Measurements from ENCODE around the gene BRD3. TPM values are rescaled to one million over a fixed set of nuclear protein-coding genes. Genes with fewer than 3 reads are reported as not detected.
"Not testable (repeated sequence)": the region's sequence is repeated elsewhere in the genome, so short reads cannot be mapped to it uniquely, and the experiment has no call there.

BRD3 gene
- total RNA-seq (10 to 100 TPM; 40.8 to 48.5 TPM), polyA plus RNA-seq (10 to 100 TPM; 16.0 to 20.2 TPM)

- Histone ChIP-seq H3K36me3 (ENCODE audit: insufficient read depth, low read length) (no peaks in the 10 kb centered on the region), H3K27me3 (ENCODE audit: insufficient read depth, low read length) (peaks cover 4% of the 10 kb centered on the region), H3K9me3 (ENCODE audit: control insufficient read depth in 1 of 2, low read length in 2 of 2) (no peaks in the 10 kb centered on the region), H3K4me1 (ENCODE audit: insufficient read depth, low read length) (peaks cover 34% of the 10 kb centered on the region), H3K4me3 (ENCODE audit: low read length in 2 of 2) (peak within 1 kb of the TSS; percentile 65 to 74), H3K27ac (ENCODE audit: low read depth, low read length) (peak within 1 kb of the TSS; percentile 78)
- H3K4me3 Mint-ChIP-seq = peak within 1 kb of the TSS; percentile 89 to 98 (median 91)
- H3K36me3 Mint-ChIP-seq = peaks cover 0 to 13% of the 10 kb centered on the region in 2 donors
- peak within 1 kb of the TSS; percentile 89 to 97 (median 94) for H3K27ac Mint-ChIP-seq
- peaks cover 18 to 46% (median 23%) of the 10 kb centered on the region in 4 donors for H3K4me1 Mint-ChIP-seq
- peaks cover 11 to 14% of the 10 kb centered on the region in 2 donors for H3K27me3 Mint-ChIP-seq
- ChIA-PET CTCF (ENCODE audit: partially characterized antibody) (no interaction called here), POLR2A (ENCODE audit: partially characterized antibody) (interaction anchor here (0.6 to 2.9 kb wide), 7 partner anchors 43 to 388 kb away, joined by 3 to 21 read pairs (median 4); partner anchors contain the start of genes BRD3OS, RNU6ATAC and WDR5)
- intact Hi-C loops (cut with micrococcal nuclease) = loop anchor here (1.0 to 10.0 kb wide), 7 partner anchors 31 to 374 kb away; partner anchors contain the start of genes BRD3OS, RXRA and VAV2
- H3K9me3 Mint-ChIP-seq = no peaks in the 10 kb centered on the region
- DNase-seq = peak; percentile 82 to 89 (median 85)
Measured at GRCh38 chr9:134067904-134068743, at the start of gene BRD3. Gene BRD3 (minus strand): TSS chr9:134068026. CDS start chr9:134053477, 14,549 bp downstream.

DNA sequence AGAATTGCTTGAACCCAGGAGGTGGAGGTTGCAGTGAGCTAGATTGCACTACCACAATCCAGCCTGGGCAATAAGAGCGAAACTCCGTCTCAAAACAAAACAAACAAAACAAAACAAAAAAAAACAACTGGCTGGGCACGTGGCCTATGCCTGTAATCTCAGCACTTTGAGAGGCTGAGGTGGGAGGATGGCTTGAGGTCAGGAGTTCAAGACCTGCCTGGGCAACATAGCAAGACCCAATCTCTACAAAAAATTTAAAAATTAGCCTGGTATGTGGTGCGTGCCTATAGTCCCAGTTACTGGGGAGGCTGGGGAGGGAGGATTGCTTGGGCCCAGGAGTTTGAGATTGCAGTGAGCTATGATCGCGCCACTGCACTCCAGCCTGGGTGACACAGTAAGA, 44.7 kb upstream of the BRD3 start:
- no peaks in the 10 kb centered on the region for H3K9me3 ChIP-seq (ENCODE audit: control insufficient read depth in 1 of 2, low read length in 2 of 2)
- Mint-ChIP-seq H3K4me3 (no peak overlapping the region), H3K27me3 (no peaks in the 10 kb centered on the region), H3K36me3 (no peaks in the 10 kb centered on the region), H3K27ac (no peak overlapping the region), H3K9me3 (no peaks in the 10 kb centered on the region), H3K4me1 (no peaks in the 10 kb centered on the region)
- H3K27ac ChIP-seq (ENCODE audit: low read depth, low read length) = no peak overlapping the region
- no peaks in the 10 kb centered on the region for H3K36me3 ChIP-seq (ENCODE audit: insufficient read depth, low read length)
- DNase-seq = no peak
- CTCF ChIA-PET (ENCODE audit: partially characterized antibody) = no interaction called here
- H3K4me1 ChIP-seq (ENCODE audit: insufficient read depth, low read length) = no peaks in the 10 kb centered on the region
- intact Hi-C loops (cut with micrococcal nuclease) = no loop called here
- POLR2A ChIA-PET (ENCODE audit: partially characterized antibody) = no interaction called here
- H3K27me3 ChIP-seq (ENCODE audit: insufficient read depth, low read length) = no peaks in the 10 kb centered on the region
- H3K4me3 ChIP-seq (ENCODE audit: low read length in 2 of 2) = no peak overlapping the region

- no peaks in the 10 kb centered on the region for H3K36me3 ChIP-seq (ENCODE audit: insufficient read depth, low read length)
- ChIA-PET POLR2A (ENCODE audit: partially characterized antibody) (no interaction called here), CTCF (ENCODE audit: partially characterized antibody) (no interaction called here)
- no peaks in the 10 kb centered on the region for H3K4me1 ChIP-seq (ENCODE audit: insufficient read depth, low read length)
- Mint-ChIP-seq H3K9me3 (no peaks in the 10 kb centered on the region), H3K4me1 (no peaks in the 10 kb centered on the region), H3K27me3 (no peaks in the 10 kb centered on the region), H3K27ac (no peak overlapping the region), H3K36me3 (no peaks in the 10 kb centered on the region), H3K4me3 (no peak overlapping the region)
- DNase-seq = no peak
- no peak overlapping the region for H3K27ac ChIP-seq (ENCODE audit: low read depth, low read length)
- no peak overlapping the region for H3K4me3 ChIP-seq (ENCODE audit: low read length in 2 of 2)
- H3K9me3 ChIP-seq (ENCODE audit: control insufficient read depth in 1 of 2, low read length in 2 of 2) = no peaks in the 10 kb centered on the region
- intact Hi-C loops (cut with micrococcal nuclease) = no loop called here
- H3K27me3 ChIP-seq (ENCODE audit: insufficient read depth, low read length) = no peaks in the 10 kb centered on the region
Measured at GRCh38 chr9:134111064-134111463, 43.2 kb upstream of the BRD3 start.

DNA sequence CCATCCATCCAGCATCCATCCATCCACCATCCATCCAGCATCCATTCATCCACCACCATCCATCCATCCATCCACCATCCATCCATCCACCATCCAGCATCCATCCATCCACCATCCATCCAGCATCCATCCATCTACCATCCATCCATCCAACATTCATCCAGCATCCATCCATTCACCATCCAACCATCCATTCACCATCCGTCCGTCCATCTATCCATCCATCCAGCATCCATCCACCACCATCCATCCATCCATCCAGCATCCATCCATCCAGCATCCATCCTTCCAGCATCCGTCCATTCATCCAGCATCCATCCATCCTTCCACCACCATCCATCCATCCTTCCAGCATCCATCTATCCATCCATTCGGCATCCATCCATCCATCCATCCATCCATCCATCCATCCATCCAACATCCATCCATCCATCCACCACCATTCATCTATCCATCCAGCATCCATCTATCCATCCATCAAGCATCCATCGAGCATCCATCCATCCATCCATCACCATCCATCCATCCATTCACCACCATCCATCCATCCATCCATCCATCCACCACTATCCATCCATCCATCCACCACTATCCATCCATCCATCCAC, 35.7 kb upstream of the BRD3 start:
- H3K27ac Mint-ChIP-seq = peak overlapping the region in 2 of 7 donors; percentile 14 to 24
- intact Hi-C loops (cut with micrococcal nuclease) = no loop called here
- Histone ChIP-seq H3K4me3 (ENCODE audit: low read length in 2 of 2) (no peak overlapping the region), H3K36me3 (ENCODE audit: insufficient read depth, low read length) (no peaks in the 10 kb centered on the region), H3K27ac (ENCODE audit: low read depth, low read length) (no peak overlapping the region), H3K9me3 (ENCODE audit: control insufficient read depth in 1 of 2, low read length in 2 of 2) (no peaks in the 10 kb centered on the region), H3K27me3 (ENCODE audit: insufficient read depth, low read length) (no peaks in the 10 kb centered on the region), H3K4me1 (ENCODE audit: insufficient read depth, low read length) (no peaks in the 10 kb centered on the region)
- CTCF ChIA-PET (ENCODE audit: partially characterized antibody) = no interaction called here
- H3K27me3 Mint-ChIP-seq = peaks cover 14 to 19% of the 10 kb centered on the region in 2 donors
- no peak overlapping the region for H3K4me3 Mint-ChIP-seq
- POLR2A ChIA-PET (ENCODE audit: partially characterized antibody) = no interaction called here
- H3K9me3 Mint-ChIP-seq = peaks cover 0 to 3% (median 0%) of the 10 kb centered on the region in 8 donors
- H3K36me3 Mint-ChIP-seq = no peaks in the 10 kb centered on the region
- DNase-seq = no peak
- H3K4me1 Mint-ChIP-seq = peaks cover 0 to 3% (median 0%) of the 10 kb centered on the region in 4 donors

- Histone ChIP-seq H3K4me1 (ENCODE audit: insufficient read depth, low read length) (no peaks in the 10 kb centered on the region), H3K27me3 (ENCODE audit: insufficient read depth, low read length) (no peaks in the 10 kb centered on the region), H3K36me3 (ENCODE audit: insufficient read depth, low read length) (no peaks in the 10 kb centered on the region), H3K27ac (ENCODE audit: low read depth, low read length) (no peak overlapping the region), H3K9me3 (ENCODE audit: control insufficient read depth in 1 of 2, low read length in 2 of 2) (no peaks in the 10 kb centered on the region), H3K4me3 (ENCODE audit: low read length in 2 of 2) (no peak overlapping the region)
- CTCF ChIA-PET (ENCODE audit: partially characterized antibody) = no interaction called here
- DNase-seq = no peak
- peaks cover 0 to 3% (median 0%) of the 10 kb centered on the region in 4 donors for H3K4me1 Mint-ChIP-seq
- H3K4me3 Mint-ChIP-seq = no peak overlapping the region
- POLR2A ChIA-PET (ENCODE audit: partially characterized antibody) = no interaction called here
- H3K27me3 Mint-ChIP-seq = peaks cover 15 to 21% of the 10 kb centered on the region in 2 donors
- intact Hi-C loops (cut with micrococcal nuclease) = no loop called here
- H3K36me3 Mint-ChIP-seq = no peaks in the 10 kb centered on the region
- H3K27ac Mint-ChIP-seq = no peak overlapping the region
- H3K9me3 Mint-ChIP-seq = peaks cover 0 to 3% (median 0%) of the 10 kb centered on the region in 8 donors
Measured at GRCh38 chr9:134101623-134102149, 33.9 kb upstream of the BRD3 start.

DNA sequence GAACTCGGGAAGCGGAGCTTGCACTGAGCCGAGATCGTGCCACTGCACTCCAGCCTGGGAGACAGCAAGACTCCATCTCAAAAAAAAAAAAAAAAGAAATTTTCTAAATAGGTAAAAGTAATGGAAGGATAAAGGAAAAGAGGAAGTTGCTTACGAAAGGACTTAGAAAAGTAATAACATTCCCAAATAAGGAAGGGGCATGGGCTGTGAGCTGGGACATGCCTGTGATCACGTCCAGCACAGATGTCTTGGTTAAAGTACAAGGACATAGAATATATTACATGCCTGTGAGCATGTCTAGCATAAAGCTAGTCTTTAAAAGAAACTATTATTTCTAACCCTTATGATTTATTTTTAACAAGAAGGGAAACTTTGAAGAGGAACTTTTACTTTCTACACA, 33.3 kb upstream of the BRD3 start:
- H3K27ac ChIP-seq (ENCODE audit: low read depth, low read length); H3K4me1 ChIP-seq (ENCODE audit: insufficient read depth, low read length); H3K9me3 ChIP-seq (ENCODE audit: control insufficient read depth in 1 of 2, low read length in 2 of 2); H3K4me3 Mint-ChIP-seq; POLR2A ChIA-PET (ENCODE audit: partially characterized antibody); H3K27ac Mint-ChIP-seq; intact Hi-C loops (cut with micrococcal nuclease); H3K4me3 ChIP-seq (ENCODE audit: low read length in 2 of 2); H3K36me3 Mint-ChIP-seq; H3K36me3 ChIP-seq (ENCODE audit: insufficient read depth, low read length); H3K9me3 Mint-ChIP-seq; H3K27me3 ChIP-seq (ENCODE audit: insufficient read depth, low read length); H3K4me1 Mint-ChIP-seq; DNase-seq; CTCF ChIA-PET (ENCODE audit: partially characterized antibody): not testable (repeated sequence)
- peaks cover 15 to 21% of the 10 kb centered on the region in 2 donors for H3K27me3 Mint-ChIP-seq

- Histone ChIP-seq H3K27me3 (ENCODE audit: insufficient read depth, low read length) (no peaks in the 10 kb centered on the region), H3K36me3 (ENCODE audit: insufficient read depth, low read length) (no peaks in the 10 kb centered on the region), H3K4me1 (ENCODE audit: insufficient read depth, low read length) (no peaks in the 10 kb centered on the region), H3K4me3 (ENCODE audit: low read length in 2 of 2) (no peak overlapping the region), H3K9me3 (ENCODE audit: control insufficient read depth in 1 of 2, low read length in 2 of 2) (no peaks in the 10 kb centered on the region), H3K27ac (ENCODE audit: low read depth, low read length) (no peak overlapping the region)
- Mint-ChIP-seq H3K9me3 (peaks cover 0 to 3% (median 0%) of the 10 kb centered on the region in 8 donors), H3K4me1 (peaks cover 0 to 3% (median 0%) of the 10 kb centered on the region in 4 donors), H3K4me3 (no peak overlapping the region), H3K36me3 (no peaks in the 10 kb centered on the region), H3K27me3 (peaks cover 16 to 18% of the 10 kb centered on the region in 2 donors), H3K27ac (no peak overlapping the region)
- CTCF ChIA-PET (ENCODE audit: partially characterized antibody) = interaction anchor here (1.6 to 2.7 kb wide), 2 partner anchors 9 to 318 kb away, joined by 3 to 14 read pairs; no protein-coding TSS in a partner anchor
- no peak for DNase-seq
- intact Hi-C loops (cut with micrococcal nuclease) = no loop called here
- POLR2A ChIA-PET (ENCODE audit: partially characterized antibody) = no interaction called here
Measured at GRCh38 chr9:134100040-134100439, 32.2 kb upstream of the BRD3 start.
